ENCODE measurements around the gene TOR4A.

Gene TOR4A

DNA sequence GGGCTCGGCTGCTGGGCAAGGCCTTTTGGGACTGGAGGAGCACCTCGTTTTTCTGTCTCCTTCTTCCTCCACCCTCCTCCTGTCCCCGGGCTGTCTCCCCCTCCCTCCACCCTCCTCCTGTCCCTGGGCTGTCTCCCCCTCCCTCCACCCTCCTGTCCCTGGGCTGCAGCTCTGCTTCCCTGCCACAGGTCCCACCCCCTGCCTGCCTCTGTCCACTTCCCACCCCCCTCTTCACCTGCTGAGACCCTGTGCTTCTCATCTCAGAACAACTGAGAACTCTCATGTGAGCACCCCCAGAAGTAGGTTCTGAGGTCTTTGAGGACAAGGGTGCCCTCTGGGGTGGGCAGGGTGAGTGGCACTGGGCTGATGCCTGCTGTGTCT is 5.8 kb upstream of the TOR4A start:
- Histone ChIP-seq H3K27me3 (ENCODE audit: control insufficient read depth, insufficient read depth, low read length) (no peaks in the 10 kb centered on the region), H3K9ac (no peak overlapping the region), H2AFZ (no peak overlapping the region), H3K27ac (no peak overlapping the region), H3K4me1 (peaks cover 4% of the 10 kb centered on the region), H3K36me3 (ENCODE audit: control insufficient read depth, insufficient read depth, low read length) (no peaks in the 10 kb centered on the region), H3K79me2 (no peaks in the 10 kb centered on the region), H3K4me3 (ENCODE audit: low read depth, low read length) (no peak overlapping the region), H3K4me2 (ENCODE audit: low read length) (no peak overlapping the region), H3K9me3 (ENCODE audit: control insufficient read depth, low read length) (no peaks in the 10 kb centered on the region)
- TF ChIP-seq, protein P1, sequence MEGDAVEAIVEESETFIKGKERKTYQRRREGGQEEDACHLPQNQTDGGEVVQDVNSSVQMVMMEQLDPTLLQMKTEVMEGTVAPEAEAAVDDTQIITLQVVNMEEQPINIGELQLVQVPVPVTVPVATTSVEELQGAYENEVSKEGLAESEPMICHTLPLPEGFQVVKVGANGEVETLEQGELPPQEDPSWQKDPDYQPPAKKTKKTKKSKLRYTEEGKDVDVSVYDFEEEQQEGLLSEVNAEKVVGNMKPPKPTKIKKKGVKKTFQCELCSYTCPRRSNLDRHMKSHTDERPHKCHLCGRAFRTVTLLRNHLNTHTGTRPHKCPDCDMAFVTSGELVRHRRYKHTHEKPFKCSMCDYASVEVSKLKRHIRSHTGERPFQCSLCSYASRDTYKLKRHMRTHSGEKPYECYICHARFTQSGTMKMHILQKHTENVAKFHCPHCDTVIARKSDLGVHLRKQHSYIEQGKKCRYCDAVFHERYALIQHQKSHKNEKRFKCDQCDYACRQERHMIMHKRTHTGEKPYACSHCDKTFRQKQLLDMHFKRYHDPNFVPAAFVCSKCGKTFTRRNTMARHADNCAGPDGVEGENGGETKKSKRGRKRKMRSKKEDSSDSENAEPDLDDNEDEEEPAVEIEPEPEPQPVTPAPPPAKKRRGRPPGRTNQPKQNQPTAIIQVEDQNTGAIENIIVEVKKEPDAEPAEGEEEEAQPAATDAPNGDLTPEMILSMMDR (IDR thresholded peaks at IDR 0.05): no peak

DNA sequence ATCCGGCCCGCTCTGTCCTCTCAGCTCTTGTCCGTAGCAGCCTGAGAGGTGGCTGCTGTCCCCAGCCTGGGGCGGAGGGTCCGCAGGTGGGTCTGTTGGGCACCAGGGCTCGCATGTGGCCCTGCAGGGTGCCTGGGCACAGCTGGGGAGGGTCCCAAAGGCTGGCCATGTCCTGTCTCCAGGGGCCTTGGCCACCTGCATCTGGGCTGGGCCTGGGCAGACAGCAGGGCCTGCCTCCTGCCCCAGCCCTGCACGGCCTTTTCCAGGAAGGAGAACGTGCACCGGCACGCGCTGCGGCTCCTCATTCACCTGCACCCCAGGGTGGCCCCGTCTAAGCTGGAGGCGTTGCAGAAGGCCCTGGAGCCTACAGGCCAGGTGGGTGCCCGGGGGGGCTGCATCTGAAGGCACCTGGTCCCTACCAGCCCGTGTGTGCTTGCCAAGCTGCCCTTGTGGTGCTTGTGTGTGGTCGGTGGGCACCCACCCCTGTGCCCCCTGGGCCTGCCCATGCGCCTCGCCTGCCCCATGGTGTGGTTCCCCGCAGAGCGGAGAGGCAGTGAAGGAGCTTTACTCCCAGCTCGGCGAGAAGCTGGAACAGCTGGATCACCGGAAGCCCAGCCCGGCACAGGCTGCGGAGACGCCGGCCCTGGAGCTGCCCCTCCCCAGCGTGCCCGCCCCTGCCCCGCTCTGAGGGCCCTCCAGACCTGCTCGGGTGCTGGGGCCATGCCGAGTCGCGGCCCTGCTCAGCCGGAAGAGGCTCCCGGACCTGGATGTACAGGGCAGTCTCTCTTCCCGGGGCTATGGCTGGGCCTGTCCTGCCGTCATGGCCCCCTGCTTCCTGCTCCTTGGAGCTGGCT is 5.1 kb upstream of the TOR4A start:
- H3K27me3 ChIP-seq (ENCODE audit: control insufficient read depth, insufficient read depth, low read length): no peaks in the 10 kb centered on the region

DNA sequence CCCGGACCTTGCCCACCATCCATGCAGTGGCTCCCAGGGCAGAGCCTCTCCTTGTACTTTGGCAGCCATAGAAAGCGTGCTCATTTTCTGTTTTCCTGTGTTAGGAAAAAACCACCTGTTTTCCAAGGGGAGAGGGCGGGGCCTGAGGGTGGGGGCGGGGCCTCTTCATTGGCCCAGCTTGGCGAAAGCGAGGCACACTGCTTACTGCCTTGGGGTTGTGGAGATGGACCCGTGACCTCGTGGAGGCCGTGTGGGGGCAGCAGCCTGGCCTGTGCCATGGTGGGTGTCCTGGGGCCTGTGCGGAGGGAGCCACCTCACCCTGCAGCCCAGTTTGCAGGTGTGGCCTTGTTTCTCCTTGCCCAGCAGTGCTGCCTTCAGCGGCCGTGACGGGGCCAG is 4.4 kb upstream of the TOR4A start:
- peaks cover 4% of the 10 kb centered on the region for H3K4me1 ChIP-seq

More for the DNA sequence above, 5.1 kb upstream of the TOR4A start:
- Histone ChIP-seq H3K9me3 (ENCODE audit: control insufficient read depth, low read length) (no peaks in the 10 kb centered on the region), H3K9ac (no peak overlapping the region), H3K79me2 (no peaks in the 10 kb centered on the region), H2AFZ (no peak overlapping the region), H3K36me3 (ENCODE audit: control insufficient read depth, insufficient read depth, low read length) (no peaks in the 10 kb centered on the region), H3K4me1 (peaks cover 4% of the 10 kb centered on the region), H3K27ac (no peak overlapping the region), H3K4me3 (ENCODE audit: low read depth, low read length) (no peak overlapping the region), H3K4me2 (ENCODE audit: low read length) (no peak overlapping the region)
- TF ChIP-seq, protein P1 (IDR thresholded peaks at IDR 0.05): no peak

DNA sequence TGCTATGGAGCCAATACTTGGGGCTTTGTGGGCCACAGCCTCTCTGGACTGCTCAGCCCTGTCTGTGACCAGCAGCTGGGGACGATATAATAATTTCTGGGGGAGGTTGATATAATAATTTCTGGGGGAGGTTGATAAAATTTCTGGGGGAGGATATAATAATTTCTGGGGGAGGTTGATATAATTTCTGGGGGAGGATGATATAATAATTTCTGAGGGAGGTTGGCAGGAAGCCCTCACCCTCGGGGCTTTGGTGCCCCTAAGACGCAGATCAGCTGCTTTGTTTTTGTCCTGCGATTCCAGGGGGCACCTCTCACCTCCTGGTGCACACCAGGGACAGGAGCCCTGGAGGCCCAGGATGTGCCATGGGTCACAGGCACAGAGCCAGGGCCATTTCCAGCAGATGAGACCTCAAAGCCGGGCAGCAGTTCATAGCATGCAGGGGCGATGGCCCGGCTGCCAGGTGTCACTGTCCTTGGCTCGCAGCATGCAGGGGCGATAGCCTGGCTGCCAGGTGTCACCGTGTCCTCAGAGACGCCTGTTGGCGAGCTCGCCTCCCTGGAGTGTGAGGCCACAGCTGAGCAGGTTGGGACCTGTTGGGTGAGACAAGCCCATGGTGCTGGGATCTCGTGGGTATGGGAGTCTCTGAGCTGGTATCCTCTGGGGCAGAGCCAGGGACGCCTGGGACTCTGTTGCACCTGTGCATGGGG is 3.8 kb upstream of the TOR4A start:
- no peak overlapping the region for H3K27ac ChIP-seq
- TF ChIP-seq, protein P1 (IDR thresholded peaks at IDR 0.05): no peak
- H3K79me2 ChIP-seq: no peaks in the 10 kb centered on the region
- no peak overlapping the region for H3K4me2 ChIP-seq (ENCODE audit: low read length)
- no peaks in the 10 kb centered on the region for H3K27me3 ChIP-seq (ENCODE audit: control insufficient read depth, insufficient read depth, low read length)
- H3K36me3 ChIP-seq (ENCODE audit: control insufficient read depth, insufficient read depth, low read length): no peaks in the 10 kb centered on the region
- no peak overlapping the region for H2AFZ ChIP-seq
- H3K9ac ChIP-seq: no peak overlapping the region
- H3K4me1 ChIP-seq: peaks cover 1% of the 10 kb centered on the region
- no peaks in the 10 kb centered on the region for H3K9me3 ChIP-seq (ENCODE audit: control insufficient read depth, low read length)
- no peak overlapping the region for H3K4me3 ChIP-seq (ENCODE audit: low read depth, low read length)

More for the DNA sequence above, 4.4 kb upstream of the TOR4A start:
- Histone ChIP-seq H3K4me2 (ENCODE audit: low read length) (no peak overlapping the region), H3K27me3 (ENCODE audit: control insufficient read depth, insufficient read depth, low read length) (no peaks in the 10 kb centered on the region), H3K4me3 (ENCODE audit: low read depth, low read length) (no peak overlapping the region), H3K79me2 (no peaks in the 10 kb centered on the region), H3K9me3 (ENCODE audit: control insufficient read depth, low read length) (no peaks in the 10 kb centered on the region), H3K36me3 (ENCODE audit: control insufficient read depth, insufficient read depth, low read length) (no peaks in the 10 kb centered on the region), H3K27ac (no peak overlapping the region), H2AFZ (no peak overlapping the region), H3K9ac (no peak overlapping the region)
- TF ChIP-seq, protein P1 (IDR thresholded peaks at IDR 0.05): no peak
